Breast epithelium (tissue), 4 donors: ENCODE data around the gene STAC2. TPM values are rescaled to one million over a fixed set of nuclear protein-coding genes. Genes with fewer than 3 reads are reported as not detected.

Experiments used
- DNase-seq, 2 donors: peaks; one replicate each; pipeline ENCODE4 v3.0.0-alpha.2; 2019; ENCODE audit warnings: low spot score in 2 of 2
- H3K27ac ChIP-seq, 2 donors: fragments of 200-600 bp; sonication (generic) in 1 of 2; one replicate each; pipeline ENCODE4 v1.5.1; 2016 to 2019; ENCODE audit warnings: mild to moderate bottlenecking in 1 of 2
- H3K27me3 ChIP-seq, 2 donors: fragments of 200-600 bp; sonication (generic) in 1 of 2; one replicate each; pipeline versions ENCODE4 v1.5.1 to v1.6.0; 2017 to 2019; ENCODE audit warnings: control low read depth in 1 of 2, mild to moderate bottlenecking in 1 of 2
- H3K36me3 ChIP-seq: fragments of 200-600 bp; one replicate; pipeline ENCODE4 v1.5.1; 2019
- H3K4me1 ChIP-seq, 2 donors: fragments of 200-600 bp; sonication (generic); one replicate each; pipeline ENCODE4 v1.5.1; 2016 to 2019; ENCODE audit warnings: control low read depth in 1 of 2
- H3K4me3 ChIP-seq, 3 donors: fragments of 200-600 bp; sonication (generic); 1 replicate in 2 of 3; 2 replicates in 1 of 3; pipeline ENCODE4 v1.5.1; 2016 to 2019; ENCODE audit warnings: mild to moderate bottlenecking in 3 of 3, moderate library complexity in 2 of 3
- H3K9me3 ChIP-seq, 2 donors: fragments of 200-600 bp; sonication (generic) in 1 of 2; one replicate each; pipeline ENCODE4 v1.5.1; 2016 to 2019; ENCODE audit warnings: control low read depth in 1 of 2
- POLR2A ChIP-seq: fragments of 450-650 bp; IDR thresholded peaks from one replicate; pipeline ENCODE4 v1.6.1; 2016; ENCODE audit warnings: antibody characterized with exemption, mild to moderate bottlenecking, moderate library complexity
- POLR2AphosphoS5 ChIP-seq, 3 donors: sonication (generic); formaldehyde crosslinking; IDR thresholded peaks; one replicate each; pipeline ENCODE4 v1.6.1; 2017; ENCODE audit warnings: antibody characterized with exemption in 3 of 3
- intact Hi-C: fragments of 100-400 bp; cut with DNase I; formaldehyde crosslinking; loops from one replicate; pipeline ENCODE4 v1.15.1; 2023; ENCODE audit warnings: low total_unique reads
- total RNA-seq, 3 donors: library from RNA; depleted of rRNA; stranded (reverse); fragments of >200 nt; gene quantifications; one replicate each; pipeline ENCODE4 v1.1.0, GENCODE V29; 2016
- TF ChIP-seq, protein P1 (sequence below), 3 donors: fragments of 450-650 bp; IDR thresholded peaks; one replicate each; pipeline ENCODE4 v1.5.1; 2016 to 2017; ENCODE audit warnings: antibody characterized with exemption in 3 of 3, mild to moderate bottlenecking in 3 of 3, moderate library complexity in 3 of 3

Gene STAC2
- total RNA-seq, 3 donors from 2014 or later: 26.5 to 121 TPM; not detected in 1

DNA sequence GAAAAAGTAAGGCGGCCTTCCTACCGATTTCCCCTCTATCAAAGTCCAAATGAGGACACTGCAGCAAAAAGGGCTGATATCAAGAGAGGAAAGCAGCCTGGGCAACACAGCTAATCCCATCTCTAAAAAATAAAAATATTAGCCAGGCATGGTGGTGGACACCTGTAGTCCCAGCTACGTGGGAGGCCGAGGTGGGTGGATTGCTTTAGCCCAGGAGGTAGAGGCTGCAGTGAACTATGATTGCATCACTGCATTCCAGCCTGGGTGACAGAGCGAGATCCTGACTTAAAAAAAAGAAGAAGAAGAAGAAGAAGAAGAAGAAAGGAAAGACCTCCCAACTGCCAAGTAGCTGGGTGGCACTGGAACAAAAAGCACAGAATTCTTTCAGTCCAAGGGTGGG is 42.7 kb downstream of the STAC2 start:
- intact Hi-C loops: no loop called here
- H3K27me3 ChIP-seq: no peaks in the 10 kb centered on the region
- no peaks in the 10 kb centered on the region for H3K9me3 ChIP-seq
- H3K36me3 ChIP-seq: peaks cover 8% of the 10 kb centered on the region
- no peak overlapping the region for H3K27ac ChIP-seq
- no peak overlapping the region for H3K4me3 ChIP-seq
- TF ChIP-seq POLR2AphosphoS5 (IDR thresholded peaks at IDR 0.05): no peak
- no peak for TF ChIP-seq POLR2A
- TF ChIP-seq, protein P1, sequence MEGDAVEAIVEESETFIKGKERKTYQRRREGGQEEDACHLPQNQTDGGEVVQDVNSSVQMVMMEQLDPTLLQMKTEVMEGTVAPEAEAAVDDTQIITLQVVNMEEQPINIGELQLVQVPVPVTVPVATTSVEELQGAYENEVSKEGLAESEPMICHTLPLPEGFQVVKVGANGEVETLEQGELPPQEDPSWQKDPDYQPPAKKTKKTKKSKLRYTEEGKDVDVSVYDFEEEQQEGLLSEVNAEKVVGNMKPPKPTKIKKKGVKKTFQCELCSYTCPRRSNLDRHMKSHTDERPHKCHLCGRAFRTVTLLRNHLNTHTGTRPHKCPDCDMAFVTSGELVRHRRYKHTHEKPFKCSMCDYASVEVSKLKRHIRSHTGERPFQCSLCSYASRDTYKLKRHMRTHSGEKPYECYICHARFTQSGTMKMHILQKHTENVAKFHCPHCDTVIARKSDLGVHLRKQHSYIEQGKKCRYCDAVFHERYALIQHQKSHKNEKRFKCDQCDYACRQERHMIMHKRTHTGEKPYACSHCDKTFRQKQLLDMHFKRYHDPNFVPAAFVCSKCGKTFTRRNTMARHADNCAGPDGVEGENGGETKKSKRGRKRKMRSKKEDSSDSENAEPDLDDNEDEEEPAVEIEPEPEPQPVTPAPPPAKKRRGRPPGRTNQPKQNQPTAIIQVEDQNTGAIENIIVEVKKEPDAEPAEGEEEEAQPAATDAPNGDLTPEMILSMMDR (IDR thresholded peaks at IDR 0.05): no peak
- H3K4me1 ChIP-seq: no peaks in the 10 kb centered on the region
- no peak for DNase-seq

DNA sequence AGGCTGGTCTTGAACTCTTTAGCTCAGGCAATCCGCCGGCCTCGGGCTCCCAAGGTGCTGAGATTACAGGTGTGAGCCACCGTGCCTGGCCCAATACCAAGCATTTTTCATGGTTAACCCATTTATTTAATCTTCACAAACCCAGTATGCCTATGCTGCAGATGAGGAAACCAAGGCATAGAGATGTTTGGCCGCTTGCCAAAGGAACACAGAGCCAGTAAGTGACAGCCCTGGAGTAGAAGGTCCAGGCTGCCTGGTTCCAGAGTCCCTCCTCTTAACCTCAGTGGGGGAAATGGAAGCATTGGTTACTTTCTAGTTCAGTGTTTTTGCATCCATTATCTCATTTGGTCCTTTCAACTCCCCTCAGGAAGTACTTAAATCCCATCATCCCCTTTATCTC is 44.4 kb downstream of the STAC2 start:
- no peaks in the 10 kb centered on the region for H3K27me3 ChIP-seq
- H3K9me3 ChIP-seq: no peaks in the 10 kb centered on the region
- no peaks in the 10 kb centered on the region for H3K4me1 ChIP-seq
- TF ChIP-seq POLR2AphosphoS5 (IDR thresholded peaks at IDR 0.05) (no peak), POLR2A (no peak)
- TF ChIP-seq, protein P1 (IDR thresholded peaks at IDR 0.05): no peak
- no peak overlapping the region for H3K27ac ChIP-seq
- intact Hi-C loops: no loop called here
- no peak for DNase-seq
- no peak overlapping the region for H3K4me3 ChIP-seq
- peaks cover 8% of the 10 kb centered on the region for H3K36me3 ChIP-seq

DNA sequence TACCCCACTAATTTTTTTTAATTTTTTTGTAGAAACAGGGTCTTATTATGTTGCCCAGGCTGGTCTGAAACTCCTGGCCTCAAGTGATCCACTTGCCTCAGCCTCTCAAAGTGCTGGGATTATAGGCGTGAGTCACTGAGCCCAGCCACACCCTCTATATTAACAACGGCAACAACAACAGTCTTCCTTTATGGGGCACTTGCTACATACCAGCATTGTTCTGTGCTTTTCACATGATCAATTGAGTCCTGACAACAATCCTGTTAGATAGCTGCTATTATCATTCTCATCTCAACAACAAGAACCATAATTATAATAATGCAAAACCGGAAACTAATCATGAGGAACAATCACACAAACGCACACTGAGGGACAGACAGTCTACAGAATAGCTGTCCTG is 47.2 kb downstream of the STAC2 start:
- H3K27ac ChIP-seq: no peak overlapping the region
- intact Hi-C loops: no loop called here
- H3K4me3 ChIP-seq: no peak overlapping the region
- H3K27me3 ChIP-seq: no peaks in the 10 kb centered on the region
- H3K4me1 ChIP-seq: no peaks in the 10 kb centered on the region
- H3K36me3 ChIP-seq: peaks cover 3% of the 10 kb centered on the region
- H3K9me3 ChIP-seq: no peaks in the 10 kb centered on the region
- TF ChIP-seq POLR2A: no peak
- TF ChIP-seq, protein P1 (IDR thresholded peaks at IDR 0.05): no peak
- TF ChIP-seq POLR2AphosphoS5 (IDR thresholded peaks at IDR 0.05): no peak
- no peak for DNase-seq

DNA sequence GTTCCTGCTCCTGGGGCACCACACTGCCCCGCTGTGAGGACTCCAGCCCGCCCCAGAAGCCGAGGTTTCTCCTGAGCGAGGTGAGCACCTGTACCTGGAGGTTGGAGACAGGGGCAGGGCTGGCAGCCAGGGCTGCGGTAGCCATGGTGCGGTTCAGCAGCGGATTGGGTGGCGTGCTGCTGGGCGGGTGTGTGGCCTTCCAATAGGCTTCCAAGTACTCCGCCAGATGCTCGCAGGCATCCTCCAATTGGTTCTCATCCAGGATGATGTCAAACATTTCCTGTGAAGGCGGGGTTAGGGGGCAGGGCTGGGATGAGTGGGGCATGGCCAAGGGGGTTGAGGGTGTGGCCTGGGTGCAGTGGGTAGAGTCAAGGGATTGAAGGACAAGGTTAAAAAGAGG is 48.5 kb downstream of the STAC2 start:
- intact Hi-C loops: no loop called here
- no peaks in the 10 kb centered on the region for H3K9me3 ChIP-seq
- no peak for DNase-seq
- TF ChIP-seq POLR2AphosphoS5 (IDR thresholded peaks at IDR 0.05) (no peak), POLR2A (no peak)
- TF ChIP-seq, protein P1 (IDR thresholded peaks at IDR 0.05): no peak
- no peaks in the 10 kb centered on the region for H3K27me3 ChIP-seq
- no peaks in the 10 kb centered on the region for H3K4me1 ChIP-seq
- no peak overlapping the region for H3K27ac ChIP-seq
- H3K36me3 ChIP-seq: no peaks in the 10 kb centered on the region
- no peak overlapping the region for H3K4me3 ChIP-seq

DNA sequence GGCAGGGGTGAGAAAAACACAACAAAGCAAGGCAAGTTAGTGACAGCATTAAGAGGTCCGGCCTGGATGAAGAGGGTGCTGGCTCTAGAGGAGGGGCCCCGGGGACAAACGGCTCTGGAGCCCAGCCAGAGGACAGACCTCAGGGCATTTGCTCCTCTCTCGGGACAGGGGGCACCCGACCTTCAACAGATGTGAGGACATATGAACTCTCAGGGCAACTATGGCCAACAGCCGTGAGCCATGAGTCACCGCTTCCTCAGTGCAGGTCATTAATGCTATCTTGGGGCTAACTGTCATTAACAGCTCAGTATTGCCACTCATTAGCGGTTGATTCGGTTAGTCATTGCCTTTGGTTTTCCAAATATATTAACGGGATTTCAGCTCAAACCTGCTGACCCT is 50.1 kb downstream of the STAC2 start:
- intact Hi-C loops: no loop called here

More for the DNA sequence above, 50.1 kb downstream of the STAC2 start:
- Histone ChIP-seq H3K27me3 (no peaks in the 10 kb centered on the region), H3K4me1 (no peaks in the 10 kb centered on the region), H3K9me3 (no peaks in the 10 kb centered on the region), H3K36me3 (no peaks in the 10 kb centered on the region), H3K27ac (no peak overlapping the region), H3K4me3 (no peak overlapping the region)
- TF ChIP-seq POLR2A: no peak
- no peak for TF ChIP-seq POLR2AphosphoS5 (IDR thresholded peaks at IDR 0.05)
- TF ChIP-seq, protein P1 (IDR thresholded peaks at IDR 0.05): no peak
- no peak for DNase-seq
